CD4-positive, alpha-beta memory T cell (primary cell): Measurements from ENCODE around the gene LARP4. TPM values are rescaled to one million over a fixed set of nuclear protein-coding genes. Genes with fewer than 3 reads are reported as not detected.
A peak's percentile ranks its signal among the peaks of the same experiment; 100 is the strongest.

Source experiments
- CTCF ChIA-PET: fragments of 350-600 bp; sonication (Branson Sonifier 250); formaldehyde crosslinking; loops from one replicate; lab custom pipeline; 2021; ENCODE audit warnings: inconsistent platforms; ENCODE audit not compliant: partially characterized antibody; lab: Charles Lee
- POLR2A ChIA-PET: fragments of 350-600 bp; sonication (Branson Sonifier 250); formaldehyde crosslinking; loops from one replicate; lab custom pipeline; 2021; ENCODE audit not compliant: partially characterized antibody; lab: Charles Lee
- DNase-seq, 5 donors: peaks; one replicate each; pipeline versions ENCODE4 v3.0.0 to v3.0.0-alpha.2; 2020 to 2022; ENCODE audit warnings: mixed read lengths in 1 of 5
- H3K27ac ChIP-seq: one replicate; pipeline ENCODE4 v1.7.0; 2013; ENCODE audit warnings: low read depth, low read length
- H3K27me3 ChIP-seq: 2 replicates; pipeline ENCODE4 v1.7.0; 2013; ENCODE audit warnings: mild to moderate bottlenecking, low read length, moderate library complexity; ENCODE audit not compliant: insufficient read depth
- H3K36me3 ChIP-seq: 2 replicates; pipeline ENCODE4 v1.7.0; 2013; ENCODE audit warnings: mild to moderate bottlenecking, low read length, moderate library complexity; ENCODE audit not compliant: insufficient read depth
- H3K4me1 ChIP-seq: 2 replicates; pipeline ENCODE4 v1.7.0; 2013; ENCODE audit warnings: mild to moderate bottlenecking, low read length, moderate library complexity; ENCODE audit not compliant: insufficient read depth
- H3K4me3 ChIP-seq, 2 donors: one replicate each; pipeline ENCODE4 v1.7.0; 2013; ENCODE audit warnings: low read length in 2 of 2, mild to moderate bottlenecking in 1 of 2
- H3K9me3 ChIP-seq, 2 donors: one replicate each; pipeline ENCODE4 v1.7.0; 2013; ENCODE audit warnings: low read length in 2 of 2, control low read depth in 1 of 2; ENCODE audit not compliant: control insufficient read depth in 1 of 2
- H3K27ac Mint-ChIP-seq, 7 donors: one replicate each; pipeline ENCODE4 v1.8.0; 2020 to 2021; ENCODE audit warnings: mixed read lengths in 7 of 7, mild to moderate bottlenecking in 6 of 7, inconsistent platforms in 3 of 7, moderate library complexity in 3 of 7
- H3K27me3 Mint-ChIP-seq, 2 donors: one replicate each; pipeline ENCODE4 v1.8.0; 2020 to 2021; ENCODE audit warnings: mixed read lengths in 2 of 2
- H3K36me3 Mint-ChIP-seq, 2 donors: one replicate each; pipeline ENCODE4 v1.8.0; 2020 to 2021; ENCODE audit warnings: mixed read lengths in 2 of 2, inconsistent platforms in 1 of 2, mild to moderate bottlenecking in 1 of 2
- H3K4me1 Mint-ChIP-seq, 4 donors: one replicate each; pipeline ENCODE4 v1.8.0; 2020 to 2021; ENCODE audit warnings: mixed read lengths in 4 of 4, mild to moderate bottlenecking in 1 of 4
- H3K4me3 Mint-ChIP-seq, 8 donors: one replicate each; pipeline ENCODE4 v1.8.0; 2020 to 2021; ENCODE audit warnings: mixed read lengths in 8 of 8, mild to moderate bottlenecking in 7 of 8, moderate library complexity in 6 of 8, inconsistent platforms in 3 of 8
- H3K9me3 Mint-ChIP-seq, 8 donors: one replicate each; pipeline ENCODE4 v1.8.0; 2020 to 2021; ENCODE audit warnings: mixed read lengths in 8 of 8, mild to moderate bottlenecking in 5 of 8, inconsistent platforms in 3 of 8, moderate library complexity in 1 of 8
- intact Hi-C: fragments of 100-400 bp; cut with micrococcal nuclease; formaldehyde crosslinking; loops from one replicate; pipeline ENCODE4 v1.15.1; 2023
- polyA plus RNA-seq, 2 donors: library from polyadenylated mRNA; unstranded; fragments of 300-500 nt; fragmentation: Illumina TruSeq; gene quantifications; one replicate each; pipeline ENCODE4 v1.2.3, GENCODE V29; 2021
- total RNA-seq, 2 experiments: library from RNA; stranded (reverse); gene quantifications; one replicate each; pipeline ENCODE4 v1.2.3, GENCODE V29; 2021

The LARP4 gene
- total and polyA plus RNA-seq, 4 experiments from 2014 or later, result 14.2 to 40.7 (median 29.4) TPM

- ChIA-PET POLR2A (interaction anchor here (0.7 to 1.3 kb wide), 3 partner anchors 180 to 848 kb away, joined by 3 read pairs; partner anchors contain the start of gene COX14), CTCF (no interaction called here)
- H3K4me1 Mint-ChIP-seq, result peaks cover 19 to 42% (median 30%) of the 10 kb centered on the region in 4 donors
- peaks cover 0 to 2% of the 10 kb centered on the region in 2 donors for H3K27me3 Mint-ChIP-seq
- intact Hi-C loops, result loop anchor here (5.0 to 10.0 kb wide), 2 partner anchors 179 to 317 kb away; partner anchors contain the start of gene SMARCD1
- Histone ChIP-seq H3K4me1 (peaks cover 28% of the 10 kb centered on the region), H3K9me3 (no peaks in the 10 kb centered on the region), H3K27me3 (no peaks in the 10 kb centered on the region), H3K27ac (peak overlapping the region; percentile 76), H3K36me3 (no peaks in the 10 kb centered on the region), H3K4me3 (peak overlapping the region; percentile 63 to 90)
- no peaks in the 10 kb centered on the region for H3K9me3 Mint-ChIP-seq
- peak overlapping the region; percentile 89 to 98 (median 95) for H3K27ac Mint-ChIP-seq
- peaks cover 0 to 14% of the 10 kb centered on the region in 2 donors for H3K36me3 Mint-ChIP-seq
- DNase-seq, result no peak
- H3K4me3 Mint-ChIP-seq, result peak overlapping the region; percentile 91 to 99 (median 97)
These were observed 906 bp downstream of the LARP4 start for GRCh38 chr12:50401500-50402081.

- no peaks in the 10 kb centered on the region for H3K36me3 ChIP-seq
- intact Hi-C loops, result loop anchor here (5.0 to 10.0 kb wide), 2 partner anchors 180 to 318 kb away; partner anchors contain the start of gene SMARCD1
- Mint-ChIP-seq H3K4me3 (peak overlapping the region; percentile 91 to 99 (median 97)), H3K9me3 (no peaks in the 10 kb centered on the region), H3K36me3 (peaks cover 0 to 14% of the 10 kb centered on the region in 2 donors), H3K27me3 (no peaks in the 10 kb centered on the region), H3K4me1 (peaks cover 19 to 42% (median 30%) of the 10 kb centered on the region in 4 donors), H3K27ac (peak overlapping the region in 3 of 7 donors; percentile 1 to 95 (median 91))
- ChIA-PET POLR2A (interaction anchor here (1.3 kb wide), 1 partner anchor 290 kb away, joined by 3 read pairs; the partner anchor contains the start of gene COX14), CTCF (no interaction called here)
- no peak for DNase-seq
- peaks cover 28% of the 10 kb centered on the region for H3K4me1 ChIP-seq
- H3K9me3 ChIP-seq, result no peaks in the 10 kb centered on the region
- no peaks in the 10 kb centered on the region for H3K27me3 ChIP-seq
- H3K4me3 ChIP-seq, result no peak overlapping the region
- peak overlapping the region; percentile 76 for H3K27ac ChIP-seq
These were observed 1.7 kb downstream of the LARP4 start for GRCh38 chr12:50402264-50403000.

- peaks cover 21 to 45% (median 32%) of the 10 kb centered on the region in 4 donors for H3K4me1 Mint-ChIP-seq
- H3K4me1 ChIP-seq, result peaks cover 28% of the 10 kb centered on the region
- H3K9me3 ChIP-seq, result no peaks in the 10 kb centered on the region
- no peaks in the 10 kb centered on the region for H3K9me3 Mint-ChIP-seq
- peaks cover 3 to 16% of the 10 kb centered on the region in 2 donors for H3K36me3 Mint-ChIP-seq
- ChIA-PET POLR2A (interaction anchor here (1.3 kb wide), 1 partner anchor 291 kb away, joined by 3 read pairs; the partner anchor contains the start of gene COX14), CTCF (no interaction called here)
- no peaks in the 10 kb centered on the region for H3K27me3 ChIP-seq
- intact Hi-C loops, result loop anchor here (5.0 to 10.0 kb wide), 2 partner anchors 181 to 318 kb away; partner anchors contain the start of gene SMARCD1
- H3K36me3 ChIP-seq, result no peaks in the 10 kb centered on the region
- peak overlapping the region in 7 of 8 donors; percentile 0 to 99 (median 97) for H3K4me3 Mint-ChIP-seq
- H3K27me3 Mint-ChIP-seq, result no peaks in the 10 kb centered on the region
- no peak overlapping the region for H3K27ac ChIP-seq
- H3K27ac Mint-ChIP-seq, result peak overlapping the region in 2 of 7 donors; percentile 1 to 48
- no peak for DNase-seq
- H3K4me3 ChIP-seq, result no peak overlapping the region
These were observed 2.3 kb downstream of the LARP4 start for GRCh38 chr12:50403001-50403440.

- no peak for DNase-seq
- Mint-ChIP-seq H3K27ac (no peak overlapping the region), H3K27me3 (no peaks in the 10 kb centered on the region), H3K4me1 (peaks cover 21 to 50% (median 32%) of the 10 kb centered on the region in 4 donors), H3K4me3 (no peak overlapping the region), H3K36me3 (peaks cover 7 to 16% of the 10 kb centered on the region in 2 donors), H3K9me3 (no peaks in the 10 kb centered on the region)
- ChIA-PET POLR2A (no interaction called here), CTCF (interaction anchor here (0.6 kb wide), 1 partner anchor 234 kb away, joined by 3 read pairs; no protein-coding TSS in a partner anchor)
- H3K36me3 ChIP-seq, result no peaks in the 10 kb centered on the region
- peaks cover 28% of the 10 kb centered on the region for H3K4me1 ChIP-seq
- no peak overlapping the region for H3K27ac ChIP-seq
- no peak overlapping the region for H3K4me3 ChIP-seq
- intact Hi-C loops, result loop anchor here (5.0 to 10.0 kb wide), 2 partner anchors 182 to 320 kb away; partner anchors contain the start of gene SMARCD1
- H3K27me3 ChIP-seq, result no peaks in the 10 kb centered on the region
- no peaks in the 10 kb centered on the region for H3K9me3 ChIP-seq
These were observed 3.6 kb downstream of the LARP4 start for GRCh38 chr12:50404307-50404706.

- ChIA-PET CTCF (interaction anchor here (0.6 kb wide), 1 partner anchor 200 kb away, joined by 3 read pairs; no protein-coding TSS in a partner anchor), POLR2A (no interaction called here)
- no peak overlapping the region for H3K4me3 ChIP-seq
- Mint-ChIP-seq H3K36me3 (peaks cover 13 to 16% of the 10 kb centered on the region in 2 donors), H3K27ac (no peak overlapping the region), H3K4me3 (no peak overlapping the region), H3K9me3 (no peaks in the 10 kb centered on the region), H3K4me1 (peaks cover 7 to 39% (median 17%) of the 10 kb centered on the region in 4 donors), H3K27me3 (no peaks in the 10 kb centered on the region)
- H3K27me3 ChIP-seq, result no peaks in the 10 kb centered on the region
- H3K9me3 ChIP-seq, result no peaks in the 10 kb centered on the region
- H3K27ac ChIP-seq, result no peak overlapping the region
- DNase-seq, result no peak
- H3K4me1 ChIP-seq, result no peaks in the 10 kb centered on the region
- H3K36me3 ChIP-seq, result no peaks in the 10 kb centered on the region
- intact Hi-C loops, result no loop called here
These were observed 10.5 kb downstream of the LARP4 start for GRCh38 chr12:50411051-50411660.

GRCh38 chr12:50415899-50416479 is 15.3 kb downstream of the LARP4 start:
- Mint-ChIP-seq H3K27ac (peak overlapping the region in 2 of 7 donors; percentile 6 to 10), H3K4me3 (no peak overlapping the region), H3K4me1 (peaks cover 19 to 53% (median 22%) of the 10 kb centered on the region in 4 donors)

More at GRCh38 chr12:50415899-50416479, 15.3 kb downstream of the LARP4 start:
- ChIA-PET CTCF (interaction anchor here (0.6 to 0.9 kb wide), 2 partner anchors 223 to 1675 kb away, joined by 3 to 4 read pairs; no protein-coding TSS in a partner anchor), POLR2A (no interaction called here)
- Histone ChIP-seq H3K9me3 (no peaks in the 10 kb centered on the region), H3K4me3 (no peak overlapping the region), H3K27me3 (no peaks in the 10 kb centered on the region), H3K27ac (no peak overlapping the region), H3K36me3 (no peaks in the 10 kb centered on the region), H3K4me1 (peaks cover 14% of the 10 kb centered on the region)
- peaks cover 0 to 1% (median 0%) of the 10 kb centered on the region in 8 donors for H3K9me3 Mint-ChIP-seq
- no peak for DNase-seq
- H3K27me3 Mint-ChIP-seq, result no peaks in the 10 kb centered on the region
- intact Hi-C loops, result no loop called here
- peaks cover 14 to 25% of the 10 kb centered on the region in 2 donors for H3K36me3 Mint-ChIP-seq
